ENCODE measurements around the gene NFKB1.

DNA sequence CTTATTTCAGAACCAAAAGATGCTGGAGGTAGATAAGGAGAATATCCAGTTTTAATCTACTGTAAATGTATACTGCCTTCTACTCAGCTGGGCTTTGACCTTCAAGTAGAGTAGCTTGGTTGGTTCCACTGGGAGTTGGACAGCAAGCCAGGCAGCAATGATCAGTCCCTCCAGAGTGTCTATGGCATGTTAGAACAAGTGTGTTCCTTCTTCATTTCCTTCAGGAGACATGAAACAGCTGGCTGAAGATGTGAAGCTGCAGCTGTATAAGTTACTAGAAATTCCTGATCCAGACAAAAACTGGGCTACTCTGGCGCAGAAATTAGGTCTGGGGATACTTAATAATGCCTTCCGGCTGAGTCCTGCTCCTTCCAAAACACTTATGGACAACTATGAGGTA is 111.1 kb downstream of the NFKB1 start:
- TF ChIP-seq, protein P1, sequence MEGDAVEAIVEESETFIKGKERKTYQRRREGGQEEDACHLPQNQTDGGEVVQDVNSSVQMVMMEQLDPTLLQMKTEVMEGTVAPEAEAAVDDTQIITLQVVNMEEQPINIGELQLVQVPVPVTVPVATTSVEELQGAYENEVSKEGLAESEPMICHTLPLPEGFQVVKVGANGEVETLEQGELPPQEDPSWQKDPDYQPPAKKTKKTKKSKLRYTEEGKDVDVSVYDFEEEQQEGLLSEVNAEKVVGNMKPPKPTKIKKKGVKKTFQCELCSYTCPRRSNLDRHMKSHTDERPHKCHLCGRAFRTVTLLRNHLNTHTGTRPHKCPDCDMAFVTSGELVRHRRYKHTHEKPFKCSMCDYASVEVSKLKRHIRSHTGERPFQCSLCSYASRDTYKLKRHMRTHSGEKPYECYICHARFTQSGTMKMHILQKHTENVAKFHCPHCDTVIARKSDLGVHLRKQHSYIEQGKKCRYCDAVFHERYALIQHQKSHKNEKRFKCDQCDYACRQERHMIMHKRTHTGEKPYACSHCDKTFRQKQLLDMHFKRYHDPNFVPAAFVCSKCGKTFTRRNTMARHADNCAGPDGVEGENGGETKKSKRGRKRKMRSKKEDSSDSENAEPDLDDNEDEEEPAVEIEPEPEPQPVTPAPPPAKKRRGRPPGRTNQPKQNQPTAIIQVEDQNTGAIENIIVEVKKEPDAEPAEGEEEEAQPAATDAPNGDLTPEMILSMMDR (IDR thresholded peaks at IDR 0.05), result no peak
- TF ChIP-seq POLR2A (IDR thresholded peaks at IDR 0.05), result no peak

Measured in uterus (tissue), 2 donors.